ENCODE measurements around the gene FBLN5. TPM values are rescaled to one million over a fixed set of nuclear protein-coding genes. Genes with fewer than 3 reads are reported as not detected.

Gene FBLN5
- total RNA-seq, 4 donors from 2014 or later = 19.6 to 36.8 (median 27.3) TPM

- TF ChIP-seq POLR2A (IDR thresholded peaks at IDR 0.05) = no peak
- no peak for TF ChIP-seq CTCF (IDR thresholded peaks at IDR 0.05 in 4 of 5, conservative IDR thresholded peaks at IDR 0.05 in 1 of 5)
- Histone ChIP-seq H3K27ac (no peak overlapping the region), H3K9me3 (no peaks in the 10 kb centered on the region), H3K4me3 (no peak overlapping the region), H3K27me3 (no peaks in the 10 kb centered on the region), H3K36me3 (no peaks in the 10 kb centered on the region), H3K4me1 (peaks cover 7 to 11% of the 10 kb centered on the region in 2 donors)
- ATAC-seq (no peak), DNase-seq (no peak)
- in situ Hi-C loops (cut with MboI; ENCODE audit: low sequenced_read_pairs in 4 of 4) (no loop called here), intact Hi-C loops (cut with DNase I; ENCODE audit: low total_unique reads) (loop anchor here (10.0 kb wide), 1 partner anchor 86 kb away; no protein-coding TSS in a partner anchor)
Measured at GRCh38 chr14:91870890-91871289, 76.6 kb downstream of the FBLN5 start.

GRCh38 chr14:91870001-91870400 lies 77.5 kb downstream of the FBLN5 start:
- TF ChIP-seq CTCF (IDR thresholded peaks at IDR 0.05 in 4 of 5, conservative IDR thresholded peaks at IDR 0.05 in 1 of 5) (no peak), POLR2A (IDR thresholded peaks at IDR 0.05) (no peak)
- Histone ChIP-seq H3K9me3 (no peaks in the 10 kb centered on the region), H3K27me3 (no peaks in the 10 kb centered on the region), H3K27ac (no peak overlapping the region), H3K4me1 (peaks cover 7 to 11% of the 10 kb centered on the region in 2 donors), H3K4me3 (no peak overlapping the region), H3K36me3 (no peaks in the 10 kb centered on the region)
- DNase-seq (no peak), ATAC-seq (no peak)
- intact Hi-C loops (cut with DNase I; ENCODE audit: low total_unique reads) (loop anchor here (10.0 kb wide), 1 partner anchor 85 kb away; no protein-coding TSS in a partner anchor), in situ Hi-C loops (cut with MboI; ENCODE audit: low sequenced_read_pairs in 4 of 4) (no loop called here)

GRCh38 chr14:91869556-91869955 lies 77.9 kb downstream of the FBLN5 start:
- Histone ChIP-seq H3K4me3 (no peak overlapping the region), H3K27me3 (no peaks in the 10 kb centered on the region), H3K9me3 (no peaks in the 10 kb centered on the region), H3K36me3 (no peaks in the 10 kb centered on the region), H3K27ac (no peak overlapping the region), H3K4me1 (peaks cover 7 to 11% of the 10 kb centered on the region in 2 donors)
- no peak for ATAC-seq
- TF ChIP-seq CTCF (IDR thresholded peaks at IDR 0.05 in 4 of 5, conservative IDR thresholded peaks at IDR 0.05 in 1 of 5) (no peak), POLR2A (IDR thresholded peaks at IDR 0.05) (no peak)
- no peak for DNase-seq
- intact Hi-C loops (cut with DNase I; ENCODE audit: low total_unique reads) = no loop called here
- in situ Hi-C loops (cut with MboI; ENCODE audit: low sequenced_read_pairs in 4 of 4) = no loop called here

GRCh38 chr14:91867316-91867988 lies 80.0 kb downstream of the FBLN5 start, which contains the start of gene TC2N:
TSS of gene TC2N (minus strand) at chr14:91867536. CDS start at chr14:91813769, 53,767 bp downstream.
- in situ Hi-C loops (cut with MboI; ENCODE audit: low sequenced_read_pairs in 4 of 4) = no loop called here

More at GRCh38 chr14:91867316-91867988, 80.0 kb downstream of the FBLN5 start, which contains the start of gene TC2N:
- Histone ChIP-seq H3K4me3 (no peak within 1 kb of the TSS), H3K9me3 (no peaks in the 10 kb centered on the region), H3K4me1 (peaks cover 0 to 8% of the 10 kb centered on the region in 2 donors), H3K27me3 (no peaks in the 10 kb centered on the region), H3K36me3 (no peaks in the 10 kb centered on the region), H3K27ac (no peak within 1 kb of the TSS)
- DNase-seq (no peak), ATAC-seq (no peak)
- intact Hi-C loops (cut with DNase I; ENCODE audit: low total_unique reads) = no loop called here
- TF ChIP-seq POLR2A (IDR thresholded peaks at IDR 0.05) (no peak), CTCF (IDR thresholded peaks at IDR 0.05 in 4 of 5, conservative IDR thresholded peaks at IDR 0.05 in 1 of 5) (no peak)
